ENCODE data around the gene NDUFB10.

DNA sequence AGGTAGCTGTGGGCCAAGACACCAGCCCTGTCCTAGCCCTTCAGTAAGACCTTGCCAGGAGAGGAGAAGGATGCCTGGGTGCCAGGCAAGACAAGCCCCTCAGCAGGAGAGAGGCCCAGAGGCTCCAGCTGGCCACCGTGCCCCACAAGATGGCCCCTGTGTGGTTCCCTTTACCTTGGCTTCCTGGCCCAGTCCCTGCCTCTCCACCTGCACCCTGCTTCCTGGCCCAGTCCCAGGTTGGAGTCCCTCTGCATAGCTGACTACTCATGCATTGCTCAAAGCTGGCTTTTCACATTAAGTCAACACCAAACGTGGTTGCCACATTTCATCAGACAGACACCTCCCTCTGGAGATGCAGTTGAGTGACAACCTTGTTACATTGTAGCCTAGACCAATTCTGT, 34.4 kb downstream of the NDUFB10 start:
- no peak for TF ChIP-seq CTCF (conservative IDR thresholded peaks at IDR 0.05)
- no peak for TF ChIP-seq EZH2 (IDR thresholded peaks at IDR 0.05; ENCODE audit: low read depth)
